ENCODE measurements around the gene DLX2. TPM values are rescaled to one million over a fixed set of nuclear protein-coding genes. Genes with fewer than 3 reads are reported as not detected.

The DLX2 gene
- total RNA-seq, 4 donors from 2014 or later, result not detected

GRCh38 chr2:172113617-172114016 is 10.9 kb upstream of the DLX2 start:
- H3K4me1 ChIP-seq, result no peaks in the 10 kb centered on the region
- no peak overlapping the region for H3K27ac ChIP-seq
- H3K9me3 ChIP-seq, result no peaks in the 10 kb centered on the region
- TF ChIP-seq CTCF (IDR thresholded peaks at IDR 0.05) (peak in 3 of 4 experiments; percentile 31 to 47 (median 46)), POLR2A (IDR thresholded peaks at IDR 0.05) (no peak)
- H3K36me3 ChIP-seq, result no peaks in the 10 kb centered on the region
- peaks cover 46% of the 10 kb centered on the region for H3K27me3 ChIP-seq
- 12 to 13% methylated on average over 2 of the region's 2 CpGs for WGBS, 2 donors (ENCODE audit: low coverage in 1 of 2)
- ATAC-seq, result no peak
- no peak overlapping the region for H3K4me3 ChIP-seq

- no peak for TF ChIP-seq EP300 (IDR thresholded peaks at IDR 0.05)
- TF ChIP-seq CTCF (IDR thresholded peaks at IDR 0.05), result no peak
- no peak for TF ChIP-seq POLR2A (IDR thresholded peaks at IDR 0.05)
- TF ChIP-seq POLR2AphosphoS5 (IDR thresholded peaks at IDR 0.05), result no peak
- Histone ChIP-seq H3K36me3 (no peaks in the 10 kb centered on the region), H3K4me1 (peaks cover 0 to 25% (median 11%) of the 10 kb centered on the region in 3 donors), H3K9me3 (no peaks in the 10 kb centered on the region), H3K27ac (no peak overlapping the region), H3K27me3 (peaks cover 75% of the 10 kb centered on the region), H3K4me3 (no peak overlapping the region)
- WGBS, 2 donors (ENCODE audit: low coverage in 1 of 2), result 70 to 73% methylated on average over 7 to 14 of the region's 31 CpGs
- no peak for ATAC-seq
Measured at GRCh38 chr2:172109988-172110811, 7.5 kb upstream of the DLX2 start.

GRCh38 chr2:172109256-172109987 is 6.7 kb upstream of the DLX2 start:
- Histone ChIP-seq H3K27ac (no peak overlapping the region), H3K4me3 (no peak overlapping the region), H3K36me3 (no peaks in the 10 kb centered on the region), H3K4me1 (peaks cover 0 to 25% (median 11%) of the 10 kb centered on the region in 3 donors), H3K9me3 (no peaks in the 10 kb centered on the region), H3K27me3 (peaks cover 77% of the 10 kb centered on the region)
- no peak for TF ChIP-seq CTCF (IDR thresholded peaks at IDR 0.05)
- TF ChIP-seq POLR2AphosphoS5 (IDR thresholded peaks at IDR 0.05), result no peak
- no peak for TF ChIP-seq POLR2A (IDR thresholded peaks at IDR 0.05)
- no peak for TF ChIP-seq EP300 (IDR thresholded peaks at IDR 0.05)
- no peak for ATAC-seq
- 46 to 50% methylated on average over 3 to 14 of the region's 29 CpGs for WGBS, 2 donors (ENCODE audit: low coverage in 1 of 2)

GRCh38 chr2:172108587-172108930 is 5.9 kb upstream of the DLX2 start:
- peaks cover 0 to 30% (median 11%) of the 10 kb centered on the region in 3 donors for H3K4me1 ChIP-seq
- 20% methylated on average over 1 of the region's 8 CpGs; no CpG with 5 or more reads in 1 of the 2 donors for WGBS, 2 donors (ENCODE audit: low coverage in 1 of 2)
- no peaks in the 10 kb centered on the region for H3K9me3 ChIP-seq
- TF ChIP-seq CTCF (IDR thresholded peaks at IDR 0.05) (no peak), POLR2A (IDR thresholded peaks at IDR 0.05) (no peak), EP300 (IDR thresholded peaks at IDR 0.05) (no peak), POLR2AphosphoS5 (IDR thresholded peaks at IDR 0.05) (no peak)
- no peak overlapping the region for H3K4me3 ChIP-seq
- no peaks in the 10 kb centered on the region for H3K36me3 ChIP-seq
- H3K27ac ChIP-seq, result no peak overlapping the region
- no peak for ATAC-seq
- H3K27me3 ChIP-seq, result peaks cover 77% of the 10 kb centered on the region

Data from gastroesophageal sphincter (tissue), 4 donors.